T47D (cell line): Measurements from ENCODE around the gene WDR48.

Experiments used
- DNase-seq, 2 experiments: peaks; one replicate each; pipeline versions ENCODE4 v3.0.0 to v3.0.0-alpha.2; 2011 to 2012; ENCODE audit warnings: low read depth in 1 of 2, low spot score in 1 of 2
- JUND ChIP-seq: IDR thresholded peaks from 2 replicates; pipeline ENCODE4 v1.6.1; 2012; ENCODE audit warnings: low read depth
- in situ Hi-C: cut with HindIII; loops from 2 replicates; pipeline ENCODE4 v1.10.0; 2016; ENCODE audit warnings: low sequenced_read_pairs, low pct_unique_long_range_greater_than_20kb

Gene WDR48

DNA sequence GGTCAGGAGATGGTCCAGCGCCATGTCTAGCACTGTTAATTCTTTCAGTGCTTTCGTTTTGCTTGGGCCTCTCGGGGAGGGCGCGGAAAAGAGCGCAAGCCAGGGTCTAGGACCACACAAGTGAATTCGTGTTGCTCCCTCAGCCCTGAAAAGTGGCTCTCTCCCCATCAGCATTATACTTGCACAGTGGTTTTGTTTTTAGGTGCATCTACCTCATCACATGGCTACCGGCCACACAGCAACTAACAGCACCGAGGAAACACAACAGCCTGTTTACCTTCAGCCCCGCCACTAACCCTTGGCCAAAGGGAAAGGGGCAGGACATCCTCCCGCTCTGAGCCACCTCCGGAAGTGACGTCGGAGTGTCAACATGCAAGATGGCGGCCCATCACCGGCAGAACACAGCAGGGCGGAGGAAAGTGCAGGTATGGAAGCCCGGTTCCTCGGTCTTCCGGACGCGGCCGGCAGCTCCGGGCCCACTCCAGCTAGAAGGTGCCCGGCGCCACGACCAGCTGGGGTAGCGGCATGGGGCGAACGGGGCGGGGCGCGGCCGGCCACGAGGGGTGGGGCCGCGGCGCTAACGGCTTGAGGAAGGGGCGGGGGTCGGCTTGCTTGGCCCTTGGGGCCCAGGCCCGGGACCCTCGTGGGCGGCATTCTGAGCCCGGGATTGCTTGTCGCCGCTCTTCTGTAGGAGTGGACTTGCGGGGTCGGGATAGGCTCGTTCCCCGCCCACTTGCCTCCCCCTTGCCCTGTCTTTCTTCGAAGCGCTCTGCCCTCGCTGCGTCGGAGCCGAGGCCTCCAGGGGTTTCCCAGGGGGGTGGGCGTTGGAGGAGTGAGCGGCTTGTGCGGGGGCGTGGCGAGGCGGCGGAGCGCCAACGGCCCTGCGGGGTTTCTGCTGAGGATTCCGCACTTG is at the start of gene WDR48, which contains the start of gene SCN11A:
Gene WDR48 (plus strand): TSS at position 368 of the 913 bp plus-strand sequence. CDS start 10 bp downstream, at position 378.
Gene SCN11A (minus strand): TSS at position 296 of the 913 bp plus-strand sequence. CDS start 101,582 bp downstream, outside the sequence.
- in situ Hi-C loops, result no loop called here
- peak; percentile 93 to 95 for DNase-seq
- no peak for TF ChIP-seq JUND

GRCh38 chr3:39005295-39005694 is 46.5 kb upstream of the WDR48 start:
- no peak for TF ChIP-seq JUND
- in situ Hi-C loops, result no loop called here
- DNase-seq, result no peak

GRCh38 chr3:39011191-39011736 is 40.6 kb upstream of the WDR48 start:
- in situ Hi-C loops, result no loop called here
- TF ChIP-seq JUND, result no peak
- no peak for DNase-seq

GRCh38 chr3:39013289-39013688 is 38.5 kb upstream of the WDR48 start:
- DNase-seq, result no peak
- in situ Hi-C loops, result no loop called here
- no peak for TF ChIP-seq JUND

- in situ Hi-C loops, result no loop called here
- no peak for TF ChIP-seq JUND
- peak in 1 of 2 experiments; percentile 20 for DNase-seq
Measured at GRCh38 chr3:39013921-39014509, 37.8 kb upstream of the WDR48 start.

- TF ChIP-seq JUND, result no peak
Measured at GRCh38 chr3:39015418-39015817, 36.4 kb upstream of the WDR48 start.

GRCh38 chr3:39019299-39019698 is 32.5 kb upstream of the WDR48 start:
- in situ Hi-C loops, result no loop called here
- no peak for TF ChIP-seq JUND
- DNase-seq, result no peak

More at GRCh38 chr3:39015418-39015817, 36.4 kb upstream of the WDR48 start:
- no peak for DNase-seq
- in situ Hi-C loops, result no loop called here

DNA sequence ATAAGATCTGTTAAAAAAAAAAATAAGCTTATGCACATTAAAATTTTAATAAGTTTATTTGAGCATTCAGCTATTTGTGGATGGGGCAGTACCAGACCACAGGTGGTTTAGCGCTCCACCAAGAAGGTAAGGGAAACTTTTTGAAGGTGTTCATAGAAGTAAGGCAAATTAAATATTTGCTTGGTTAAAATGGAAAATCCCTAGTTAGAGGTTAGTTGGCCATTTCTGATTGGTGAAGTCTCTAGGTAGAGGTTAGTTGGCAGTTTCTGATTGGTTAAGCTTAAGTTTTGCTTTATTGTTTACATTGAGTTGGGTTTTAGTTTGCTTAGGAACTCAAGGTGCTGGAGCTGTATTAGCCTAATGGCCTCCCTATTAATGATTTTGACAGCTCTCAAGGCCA is 30.8 kb upstream of the WDR48 start:
- in situ Hi-C loops, result no loop called here

DNA sequence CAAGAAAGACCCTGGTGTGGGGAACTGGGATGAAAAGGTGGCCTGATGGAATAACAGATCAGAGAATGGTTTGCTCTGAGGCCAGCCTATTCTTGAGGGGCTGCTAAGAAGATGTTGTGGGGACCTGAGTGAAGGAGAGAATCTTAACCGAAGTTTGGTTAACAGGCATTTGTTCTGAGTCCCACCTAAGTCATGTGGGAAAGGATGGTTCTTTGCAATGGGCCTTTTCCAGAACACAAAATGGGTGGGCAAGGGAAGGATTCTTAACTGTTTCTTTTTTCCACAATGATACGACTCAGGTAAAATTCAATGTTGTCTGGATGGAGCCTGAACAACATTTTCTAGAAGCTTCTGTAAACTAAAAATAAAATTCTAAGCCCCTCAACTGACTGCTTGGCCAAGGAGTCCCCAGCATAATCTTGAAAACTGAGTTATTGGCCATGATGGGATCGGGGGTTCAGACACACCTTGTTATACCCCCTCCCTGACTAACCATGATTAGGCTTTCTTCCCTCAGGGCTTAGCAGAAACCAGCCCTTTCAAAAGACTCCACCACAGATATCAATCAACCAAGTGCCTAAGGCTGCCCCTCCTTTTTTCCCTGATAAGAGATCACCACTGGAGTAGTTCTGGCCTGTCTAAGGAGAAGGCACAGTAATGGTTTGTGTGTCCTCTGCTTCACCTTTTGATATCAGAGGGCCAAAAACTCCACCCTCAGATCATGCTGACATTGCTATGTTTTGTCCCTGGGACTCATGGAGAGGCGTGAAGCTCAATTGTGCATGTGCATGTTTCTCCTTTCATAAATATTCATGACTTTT is 30.1 kb upstream of the WDR48 start:
- no peak for TF ChIP-seq JUND
- in situ Hi-C loops, result no loop called here
- no peak for DNase-seq

More for the DNA sequence above, 30.8 kb upstream of the WDR48 start:
- DNase-seq, result no peak
- TF ChIP-seq JUND, result no peak

- in situ Hi-C loops, result no loop called here
- TF ChIP-seq JUND, result no peak
- no peak for DNase-seq
Measured at GRCh38 chr3:39022286-39022630, 29.6 kb upstream of the WDR48 start.

- in situ Hi-C loops, result no loop called here
- DNase-seq, result no peak
- TF ChIP-seq JUND, result no peak
Measured at GRCh38 chr3:39024497-39024896, 27.3 kb upstream of the WDR48 start.
